ENCODE results near the gene FNDC3B. TPM values are rescaled to one million over a fixed set of nuclear protein-coding genes. Genes with fewer than 3 reads are reported as not detected.

Gene FNDC3B
- total RNA-seq, 1 donor from 2014 or later = 9.3 TPM

GRCh38 chr3:172097585-172097984 lies 58.2 kb downstream of the FNDC3B start:
- Mint-ChIP-seq H3K4me1 (peaks cover 6% of the 10 kb centered on the region), H3K27me3 (peaks cover 42% of the 10 kb centered on the region)
- intact Hi-C loops (cut with micrococcal nuclease) = no loop called here

GRCh38 chr3:172098698-172099494 lies 59.5 kb downstream of the FNDC3B start:
- no peak for TF ChIP-seq CTCF (IDR thresholded peaks at IDR 0.05)
- DNase-seq (no peak), ATAC-seq (ENCODE audit: low read depth) (no peak)
- CTCF ChIA-PET = no interaction called here
- Mint-ChIP-seq H3K9me3 (no peaks in the 10 kb centered on the region), H3K27ac (no peak overlapping the region), H3K4me1 (peaks cover 12% of the 10 kb centered on the region), H3K27me3 (peaks cover 47% of the 10 kb centered on the region), H3K4me3 (no peak overlapping the region), H3K36me3 (ENCODE audit: low read depth) (no peaks in the 10 kb centered on the region)
- POLR2A ChIA-PET = no interaction called here
- intact Hi-C loops (cut with micrococcal nuclease) = no loop called here

More at GRCh38 chr3:172097585-172097984, 58.2 kb downstream of the FNDC3B start:
- TF ChIP-seq CTCF (IDR thresholded peaks at IDR 0.05) = no peak
- POLR2A ChIA-PET = no interaction called here
- CTCF ChIA-PET = no interaction called here
- H3K36me3 Mint-ChIP-seq (ENCODE audit: low read depth) = no peaks in the 10 kb centered on the region
- DNase-seq (no peak), ATAC-seq (ENCODE audit: low read depth) (no peak)
- H3K27ac Mint-ChIP-seq = no peak overlapping the region
- no peak overlapping the region for H3K4me3 Mint-ChIP-seq
- no peaks in the 10 kb centered on the region for H3K9me3 Mint-ChIP-seq

- DNase-seq (no peak), ATAC-seq (ENCODE audit: low read depth) (no peak)
- ChIA-PET CTCF (no interaction called here), POLR2A (no interaction called here)
- Mint-ChIP-seq H3K4me3 (no peak overlapping the region), H3K9me3 (no peaks in the 10 kb centered on the region), H3K36me3 (ENCODE audit: low read depth) (no peaks in the 10 kb centered on the region), H3K27ac (no peak overlapping the region), H3K27me3 (peaks cover 48% of the 10 kb centered on the region), H3K4me1 (peaks cover 12% of the 10 kb centered on the region)
- intact Hi-C loops (cut with micrococcal nuclease) = no loop called here
- no peak for TF ChIP-seq CTCF (IDR thresholded peaks at IDR 0.05)
Measured at GRCh38 chr3:172099495-172099808, 60.1 kb downstream of the FNDC3B start.

- Mint-ChIP-seq H3K4me1 (peaks cover 12% of the 10 kb centered on the region), H3K27ac (no peak overlapping the region), H3K27me3 (peaks cover 48% of the 10 kb centered on the region), H3K9me3 (no peaks in the 10 kb centered on the region), H3K36me3 (ENCODE audit: low read depth) (no peaks in the 10 kb centered on the region), H3K4me3 (no peak overlapping the region)
- no peak for TF ChIP-seq CTCF (IDR thresholded peaks at IDR 0.05)
- ChIA-PET POLR2A (no interaction called here), CTCF (no interaction called here)
- no peak for ATAC-seq (ENCODE audit: low read depth)
- intact Hi-C loops (cut with micrococcal nuclease) = no loop called here
- no peak for DNase-seq
Measured at GRCh38 chr3:172100482-172100881, 61.1 kb downstream of the FNDC3B start.

GRCh38 chr3:172101107-172101506 lies 61.7 kb downstream of the FNDC3B start:
- CTCF ChIA-PET = no interaction called here
- no peak for TF ChIP-seq CTCF (IDR thresholded peaks at IDR 0.05)
- Mint-ChIP-seq H3K27me3 (peaks cover 49% of the 10 kb centered on the region), H3K4me1 (peaks cover 12% of the 10 kb centered on the region), H3K27ac (no peak overlapping the region), H3K9me3 (no peaks in the 10 kb centered on the region), H3K4me3 (no peak overlapping the region), H3K36me3 (ENCODE audit: low read depth) (no peaks in the 10 kb centered on the region)
- DNase-seq = no peak
- POLR2A ChIA-PET = no interaction called here
- intact Hi-C loops (cut with micrococcal nuclease) = no loop called here
- ATAC-seq (ENCODE audit: low read depth) = no peak
